Measurements from ENCODE around the gene RPLP2. TPM values are rescaled to one million over a fixed set of nuclear protein-coding genes. Genes with fewer than 3 reads are reported as not detected.
A peak's percentile ranks its signal among the peaks of the same experiment; 100 is the strongest.

RPLP2 gene
- total RNA-seq (523 and 1,109 TPM in 2 replicates), polyA plus RNA-seq (496 and 502 TPM in 2 replicates)

DNA sequence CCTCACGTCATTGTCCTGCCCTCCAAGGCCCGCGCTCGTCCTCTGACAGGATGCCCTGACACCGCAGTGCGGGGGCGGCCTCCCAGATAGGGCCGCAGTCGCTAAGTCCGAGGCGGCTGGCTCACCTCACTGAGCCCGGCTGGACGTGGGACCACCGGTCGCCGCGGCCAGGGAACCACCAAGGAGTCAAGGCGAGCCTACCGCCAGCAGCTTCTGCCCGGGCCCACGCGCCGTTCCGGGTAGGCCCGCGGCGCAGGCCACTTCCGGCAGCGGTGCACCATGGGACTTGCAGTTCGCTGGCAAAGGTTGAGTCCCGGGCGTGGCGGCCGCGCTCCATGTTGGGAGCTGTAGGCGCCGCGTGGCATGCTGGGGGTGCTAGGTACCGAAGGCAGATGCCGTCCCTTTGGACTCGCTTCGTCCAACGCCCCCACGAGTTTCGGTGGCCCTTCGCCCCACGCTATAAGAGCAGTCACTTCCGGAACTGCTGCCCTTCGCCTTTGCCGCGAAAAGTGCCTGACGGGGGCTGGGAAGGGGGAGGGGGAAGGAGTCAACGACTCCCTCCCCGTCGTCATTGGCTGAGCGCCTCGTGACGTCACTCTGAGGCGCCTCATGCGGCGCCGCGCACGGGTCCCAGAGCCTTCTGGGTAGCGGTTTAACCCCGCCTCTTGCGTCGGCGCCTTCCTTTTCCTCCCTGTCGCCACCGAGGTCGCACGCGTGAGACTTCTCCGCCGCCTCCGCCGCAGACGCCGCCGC lies at the start of gene RPLP2:
Gene RPLP2 (plus strand): TSS at position 681 of the 753 bp plus-strand sequence. CDS start 268 bp downstream, outside the sequence.
- H3K27ac ChIP-seq: peak within 1 kb of the TSS; percentile 98
- TF ChIP-seq, protein P1, sequence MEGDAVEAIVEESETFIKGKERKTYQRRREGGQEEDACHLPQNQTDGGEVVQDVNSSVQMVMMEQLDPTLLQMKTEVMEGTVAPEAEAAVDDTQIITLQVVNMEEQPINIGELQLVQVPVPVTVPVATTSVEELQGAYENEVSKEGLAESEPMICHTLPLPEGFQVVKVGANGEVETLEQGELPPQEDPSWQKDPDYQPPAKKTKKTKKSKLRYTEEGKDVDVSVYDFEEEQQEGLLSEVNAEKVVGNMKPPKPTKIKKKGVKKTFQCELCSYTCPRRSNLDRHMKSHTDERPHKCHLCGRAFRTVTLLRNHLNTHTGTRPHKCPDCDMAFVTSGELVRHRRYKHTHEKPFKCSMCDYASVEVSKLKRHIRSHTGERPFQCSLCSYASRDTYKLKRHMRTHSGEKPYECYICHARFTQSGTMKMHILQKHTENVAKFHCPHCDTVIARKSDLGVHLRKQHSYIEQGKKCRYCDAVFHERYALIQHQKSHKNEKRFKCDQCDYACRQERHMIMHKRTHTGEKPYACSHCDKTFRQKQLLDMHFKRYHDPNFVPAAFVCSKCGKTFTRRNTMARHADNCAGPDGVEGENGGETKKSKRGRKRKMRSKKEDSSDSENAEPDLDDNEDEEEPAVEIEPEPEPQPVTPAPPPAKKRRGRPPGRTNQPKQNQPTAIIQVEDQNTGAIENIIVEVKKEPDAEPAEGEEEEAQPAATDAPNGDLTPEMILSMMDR (IDR thresholded peaks at IDR 0.05; ENCODE audit: low read depth, low read length): no peak
- peak within 1 kb of the TSS; percentile 93 for H3K4me3 ChIP-seq
- no peaks in the 10 kb centered on the region for H3K9me3 ChIP-seq (ENCODE audit: low read depth)
- peak; percentile 97 to 98 for DNase-seq (ENCODE audit: low read depth in 1 of 2, low spot score in 1 of 2)
- no peaks in the 10 kb centered on the region for H3K27me3 ChIP-seq
- H3K4me1 ChIP-seq (ENCODE audit: low read depth): peaks cover 9% of the 10 kb centered on the region
- H3K36me3 ChIP-seq: peaks cover 17% of the 10 kb centered on the region

DNA sequence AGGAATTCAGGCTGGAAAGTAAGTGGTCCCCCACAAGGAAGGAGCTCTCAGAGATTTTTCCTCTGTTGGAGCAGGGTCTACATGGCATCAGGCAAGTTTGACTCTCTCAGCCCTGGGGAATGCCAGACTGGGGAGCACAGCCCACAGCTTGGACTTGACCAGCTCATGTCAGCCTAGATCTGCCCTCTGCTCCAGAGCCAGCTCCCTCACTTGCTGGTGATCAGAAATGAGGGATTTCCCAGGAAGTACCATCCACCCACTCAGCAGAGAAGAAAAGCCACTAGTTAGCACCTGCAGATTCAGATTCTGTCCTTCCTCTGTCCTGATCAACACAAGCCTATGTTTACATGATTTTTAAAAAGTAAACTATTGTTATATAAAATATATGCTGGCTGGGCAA lies 49.5 kb upstream of the RPLP2 start:
- Histone ChIP-seq H3K4me1 (ENCODE audit: low read depth) (no peaks in the 10 kb centered on the region), H3K9me3 (ENCODE audit: low read depth) (no peaks in the 10 kb centered on the region), H3K27ac (no peak overlapping the region), H3K27me3 (no peaks in the 10 kb centered on the region), H3K36me3 (peaks cover 30% of the 10 kb centered on the region), H3K4me3 (no peak overlapping the region)
- TF ChIP-seq, protein P1 (IDR thresholded peaks at IDR 0.05; ENCODE audit: low read depth, low read length): no peak
- no peak for DNase-seq (ENCODE audit: low read depth in 1 of 2, low spot score in 1 of 2)

DNA sequence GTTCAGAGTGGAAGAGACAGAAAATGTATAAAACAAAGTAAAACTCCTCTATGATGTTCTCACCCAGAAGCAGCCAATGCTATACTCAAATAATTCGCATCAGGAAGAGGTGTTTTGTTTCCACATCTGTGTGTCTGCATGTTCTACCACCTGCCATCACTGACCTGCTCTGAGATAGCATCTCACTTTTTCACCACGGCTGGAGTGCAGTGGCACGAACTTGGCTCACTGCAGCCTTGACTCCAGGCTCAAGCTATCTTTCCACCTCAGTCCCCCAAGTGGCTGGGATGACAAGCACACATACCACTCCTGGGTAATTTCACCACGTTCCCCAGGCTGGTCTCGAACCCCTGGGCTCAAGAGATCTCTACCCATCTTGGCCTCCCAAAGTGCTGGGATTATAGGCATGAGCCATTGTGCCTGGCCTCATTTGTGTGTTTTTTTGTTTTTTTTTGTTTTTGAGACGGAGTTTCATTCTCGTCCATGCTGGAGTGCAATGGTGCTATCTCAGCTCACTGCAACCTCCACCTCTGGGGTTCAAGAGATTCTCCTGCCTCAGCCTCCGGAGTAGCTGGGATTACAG lies 48.1 kb upstream of the RPLP2 start:
- Histone ChIP-seq H3K9me3 (ENCODE audit: low read depth) (no peaks in the 10 kb centered on the region), H3K36me3 (peaks cover 30% of the 10 kb centered on the region), H3K4me1 (ENCODE audit: low read depth) (no peaks in the 10 kb centered on the region), H3K4me3 (no peak overlapping the region), H3K27ac (no peak overlapping the region), H3K27me3 (no peaks in the 10 kb centered on the region)
- DNase-seq (ENCODE audit: low read depth in 1 of 2, low spot score in 1 of 2): no peak
- TF ChIP-seq, protein P1 (IDR thresholded peaks at IDR 0.05; ENCODE audit: low read depth, low read length): no peak

DNA sequence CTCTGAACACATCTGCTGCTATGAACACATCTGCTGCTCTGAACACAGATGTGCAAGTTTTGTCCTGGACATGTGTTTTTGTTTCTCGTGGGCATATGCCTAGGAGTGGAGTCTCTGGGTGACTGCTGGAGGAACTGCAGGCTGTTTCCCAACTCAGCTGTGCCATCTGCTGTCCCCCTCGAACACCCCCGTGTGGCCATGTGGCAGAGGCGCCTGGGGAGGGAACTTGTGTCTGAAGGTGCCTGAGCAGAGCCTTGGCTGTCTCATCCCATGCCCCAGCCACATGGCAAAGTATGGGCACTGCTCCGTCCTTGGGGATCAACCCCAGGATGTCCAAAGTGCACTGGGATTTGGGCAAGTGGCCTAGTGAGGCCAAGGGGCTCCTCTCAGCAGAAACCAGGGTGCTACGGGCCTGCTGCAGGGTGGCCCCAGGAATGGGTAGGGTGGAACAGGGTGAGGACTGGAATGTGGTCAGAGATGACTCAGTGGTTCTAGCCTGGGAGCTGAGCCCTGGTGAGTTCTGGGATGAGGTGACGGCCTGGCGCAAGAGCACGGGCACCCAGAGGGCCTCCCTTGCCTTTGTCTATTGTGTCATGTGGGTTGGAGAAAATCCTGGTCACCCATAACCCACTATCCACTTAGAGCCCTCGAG lies 47.2 kb upstream of the RPLP2 start:
- no peaks in the 10 kb centered on the region for H3K4me1 ChIP-seq (ENCODE audit: low read depth)
- peak in 1 of 2 donors; percentile 74 for DNase-seq (ENCODE audit: low read depth in 1 of 2, low spot score in 1 of 2)
- H3K4me3 ChIP-seq: no peak overlapping the region
- H3K36me3 ChIP-seq: peaks cover 28% of the 10 kb centered on the region
- no peak overlapping the region for H3K27ac ChIP-seq
- H3K27me3 ChIP-seq: no peaks in the 10 kb centered on the region
- TF ChIP-seq, protein P1 (IDR thresholded peaks at IDR 0.05; ENCODE audit: low read depth, low read length): peak; percentile 3
- H3K9me3 ChIP-seq (ENCODE audit: low read depth): no peaks in the 10 kb centered on the region

DNA sequence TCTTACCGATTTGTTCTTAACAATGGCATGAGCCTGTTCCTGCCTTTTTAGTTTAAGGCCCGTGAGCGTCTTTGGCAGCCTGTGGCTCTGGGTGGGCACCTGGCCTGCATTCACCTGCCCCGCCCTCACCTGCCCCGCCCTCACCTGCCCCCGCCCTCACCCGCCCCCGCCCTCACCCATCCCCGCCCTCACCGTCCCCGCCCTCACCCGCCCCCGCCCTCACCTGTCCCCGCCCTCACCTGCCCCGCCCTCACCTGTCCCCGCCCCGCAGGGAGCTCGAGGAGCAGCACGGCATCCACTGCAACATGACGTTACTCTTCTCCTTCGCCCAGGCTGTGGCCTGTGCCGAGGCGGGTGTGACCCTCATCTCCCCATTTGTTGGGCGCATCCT lies 46.7 kb upstream of the RPLP2 start:
- Histone ChIP-seq H3K9me3 (ENCODE audit: low read depth) (no peaks in the 10 kb centered on the region), H3K27ac (no peak overlapping the region), H3K27me3 (no peaks in the 10 kb centered on the region), H3K4me1 (ENCODE audit: low read depth) (no peaks in the 10 kb centered on the region), H3K36me3 (peaks cover 28% of the 10 kb centered on the region), H3K4me3 (no peak overlapping the region)
- no peak for DNase-seq (ENCODE audit: low read depth in 1 of 2, low spot score in 1 of 2)
- TF ChIP-seq, protein P1 (IDR thresholded peaks at IDR 0.05; ENCODE audit: low read depth, low read length): no peak
